SU-DHL-6 (cell line): ENCODE data around the gene TCF19.

Experiments
- H2AFZ ChIP-seq: fragments of 200-600 bp; sonication (generic); 2 replicates; pipeline ENCODE4 v1.6.1; 2014; ENCODE audit warnings: low read depth, mild to moderate bottlenecking, moderate library complexity, mixed read lengths, antibody characterized with exemption, low read length; ENCODE audit not compliant: severe bottlenecking
- H3F3A ChIP-seq: fragments of 200-600 bp; shearing (Covaris generic); 2 replicates; pipeline ENCODE4 v1.6.0; 2016; ENCODE audit warnings: antibody characterized with exemption, mild to moderate bottlenecking; ENCODE audit not compliant: insufficient read depth
- H3K27ac ChIP-seq: fragments of 200-600 bp; sonication (generic); 2 replicates; pipeline ENCODE4 v1.5.1; 2016; ENCODE audit warnings: low read depth, mild to moderate bottlenecking, low read length, moderate library complexity, mixed read lengths
- H3K27me3 ChIP-seq: fragments of 200-600 bp; sonication (generic), shearing (Covaris generic); 2 replicates; pipeline ENCODE4 v1.6.0; 2014; ENCODE audit warnings: mild to moderate bottlenecking, low read length
- H3K36me3 ChIP-seq: fragments of 200-600 bp; sonication (generic); 2 replicates; pipeline ENCODE4 v1.6.1; 2014; ENCODE audit warnings: mild to moderate bottlenecking, low read length, mixed read lengths
- H3K4me2 ChIP-seq: fragments of 300-600, 200-600 bp; shearing (Covaris generic), sonication (generic); 2 replicates; pipeline ENCODE4 v1.6.0; 2014; ENCODE audit warnings: low read length, low read depth, mild to moderate bottlenecking; ENCODE audit not compliant: poor library complexity, severe bottlenecking
- H3K4me3 ChIP-seq: fragments of 200-600 bp; sonication (generic); 2 replicates; pipeline ENCODE4 v1.5.1; 2014; ENCODE audit warnings: antibody characterized with exemption, low read length, mild to moderate bottlenecking, mixed read lengths; ENCODE audit not compliant: insufficient read depth, poor library complexity, severe bottlenecking
- H3K79me2 ChIP-seq: fragments of 200-600 bp; sonication (generic); 2 replicates; pipeline ENCODE4 v1.6.1; 2014; ENCODE audit warnings: mild to moderate bottlenecking, low read length, moderate library complexity; ENCODE audit not compliant: insufficient read depth
- H3K9ac ChIP-seq: fragments of 200-600 bp; sonication (generic); 2 replicates; pipeline ENCODE4 v1.7.0; 2014; ENCODE audit warnings: mild to moderate bottlenecking, low read length
- H3K9me2 ChIP-seq: fragments of 200-600 bp; sonication (generic); replicated peaks from 2 replicates; pipeline ENCODE4 v1.6.1; 2014; ENCODE audit warnings: low read length; ENCODE audit not compliant: insufficient read depth
- H3K9me3 ChIP-seq: fragments of 200-600 bp; sonication (generic); 2 replicates; pipeline ENCODE4 v1.6.1; 2014; ENCODE audit warnings: low read length, mixed read lengths; ENCODE audit not compliant: insufficient read depth
- H4K20me1 ChIP-seq: fragments of 200-600 bp; sonication (generic); 2 replicates; pipeline ENCODE4 v1.6.1; 2014; ENCODE audit warnings: low read depth, mild to moderate bottlenecking, antibody characterized with exemption, low read length, moderate library complexity, mixed read lengths
- CTCF ChIP-seq: fragments of 200-600 bp; sonication (generic); IDR thresholded peaks from one replicate; pipeline ENCODE4 v1.5.1; 2017; ENCODE audit warnings: antibody characterized with exemption, mild to moderate bottlenecking, low read length, moderate library complexity; ENCODE audit not compliant: insufficient read depth, poor library complexity, severe bottlenecking
- EZH2phosphoT487 ChIP-seq: fragments of 200-600 bp; sonication (generic), shearing (Covaris generic); conservative IDR thresholded peaks from 2 replicates; pipeline ENCODE4 v1.6.1; 2018; ENCODE audit warnings: mild to moderate bottlenecking, antibody characterized with exemption, low read length, moderate library complexity, mixed read lengths

Gene TCF19

GRCh38 chr6:31172973-31173384 is 14.6 kb downstream of the TCF19 start:
- TF ChIP-seq CTCF (no peak), EZH2phosphoT487 (no peak)
- Histone ChIP-seq H3K79me2 (no peaks in the 10 kb centered on the region), H3K9me2 (no peaks in the 10 kb centered on the region), H3K4me3 (no peak overlapping the region), H3K4me2 (no peak overlapping the region), H3K9me3 (no peaks in the 10 kb centered on the region), H3K27ac (no peak overlapping the region), H3K27me3 (no peaks in the 10 kb centered on the region), H3K36me3 (no peaks in the 10 kb centered on the region), H2AFZ (no peak overlapping the region), H3K9ac (no peak overlapping the region), H4K20me1 (no peaks in the 10 kb centered on the region), H3F3A (no peaks in the 10 kb centered on the region)

GRCh38 chr6:31173406-31173805 is 15.0 kb downstream of the TCF19 start:
- H3K4me2 ChIP-seq: no peak overlapping the region

GRCh38 chr6:31174378-31174777 is 16.0 kb downstream of the TCF19 start:
- H3K36me3 ChIP-seq: no peaks in the 10 kb centered on the region
- TF ChIP-seq EZH2phosphoT487: no peak
- no peak for TF ChIP-seq CTCF
- no peaks in the 10 kb centered on the region for H4K20me1 ChIP-seq
- no peaks in the 10 kb centered on the region for H3F3A ChIP-seq
- no peaks in the 10 kb centered on the region for H3K9me2 ChIP-seq
- H3K27ac ChIP-seq: no peak overlapping the region
- H2AFZ ChIP-seq: no peak overlapping the region
- no peaks in the 10 kb centered on the region for H3K27me3 ChIP-seq
- H3K4me2 ChIP-seq: no peak overlapping the region
- no peaks in the 10 kb centered on the region for H3K79me2 ChIP-seq
- H3K9ac ChIP-seq: no peak overlapping the region
- no peak overlapping the region for H3K4me3 ChIP-seq
- no peaks in the 10 kb centered on the region for H3K9me3 ChIP-seq

More at GRCh38 chr6:31173406-31173805, 15.0 kb downstream of the TCF19 start:
- Histone ChIP-seq H3K9ac (no peak overlapping the region), H3K79me2 (no peaks in the 10 kb centered on the region), H2AFZ (no peak overlapping the region), H3F3A (no peaks in the 10 kb centered on the region), H3K27ac (no peak overlapping the region), H3K9me2 (no peaks in the 10 kb centered on the region), H4K20me1 (no peaks in the 10 kb centered on the region), H3K36me3 (no peaks in the 10 kb centered on the region), H3K27me3 (no peaks in the 10 kb centered on the region), H3K4me3 (no peak overlapping the region), H3K9me3 (no peaks in the 10 kb centered on the region)
- no peak for TF ChIP-seq EZH2phosphoT487
- TF ChIP-seq CTCF: no peak
